ENCODE data around the gene CDH9.

Gene CDH9

DNA sequence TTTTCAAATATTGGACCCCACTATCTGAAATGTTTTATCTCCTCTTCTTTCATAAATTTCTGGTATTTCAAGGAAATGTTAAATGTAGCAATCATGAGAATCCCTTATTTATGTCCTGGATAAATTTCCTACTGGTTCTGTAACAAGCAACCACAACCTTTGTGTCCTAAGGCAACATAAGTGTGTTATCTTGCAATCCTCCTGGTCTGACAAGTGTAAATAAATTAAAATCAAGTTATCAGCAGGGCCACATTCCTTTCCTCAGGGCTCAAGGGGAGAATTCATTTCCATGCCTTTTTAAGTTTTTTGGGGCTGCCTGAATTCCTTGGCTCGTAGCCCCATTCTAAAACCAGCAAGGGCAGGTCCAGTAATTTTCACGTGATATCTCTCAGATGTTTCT is 83.2 kb downstream of the CDH9 start:
- no peaks in the 10 kb centered on the region for H3K4me1 ChIP-seq
- no peak overlapping the region for H3K4me3 ChIP-seq
- no peak overlapping the region for H3K27ac ChIP-seq
- intact Hi-C loops (cut with DNase I; ENCODE audit: low total_unique reads), result no loop called here
- no peaks in the 10 kb centered on the region for H3K9me3 ChIP-seq
- H3K27me3 ChIP-seq, result no peaks in the 10 kb centered on the region
- TF ChIP-seq, protein P1, sequence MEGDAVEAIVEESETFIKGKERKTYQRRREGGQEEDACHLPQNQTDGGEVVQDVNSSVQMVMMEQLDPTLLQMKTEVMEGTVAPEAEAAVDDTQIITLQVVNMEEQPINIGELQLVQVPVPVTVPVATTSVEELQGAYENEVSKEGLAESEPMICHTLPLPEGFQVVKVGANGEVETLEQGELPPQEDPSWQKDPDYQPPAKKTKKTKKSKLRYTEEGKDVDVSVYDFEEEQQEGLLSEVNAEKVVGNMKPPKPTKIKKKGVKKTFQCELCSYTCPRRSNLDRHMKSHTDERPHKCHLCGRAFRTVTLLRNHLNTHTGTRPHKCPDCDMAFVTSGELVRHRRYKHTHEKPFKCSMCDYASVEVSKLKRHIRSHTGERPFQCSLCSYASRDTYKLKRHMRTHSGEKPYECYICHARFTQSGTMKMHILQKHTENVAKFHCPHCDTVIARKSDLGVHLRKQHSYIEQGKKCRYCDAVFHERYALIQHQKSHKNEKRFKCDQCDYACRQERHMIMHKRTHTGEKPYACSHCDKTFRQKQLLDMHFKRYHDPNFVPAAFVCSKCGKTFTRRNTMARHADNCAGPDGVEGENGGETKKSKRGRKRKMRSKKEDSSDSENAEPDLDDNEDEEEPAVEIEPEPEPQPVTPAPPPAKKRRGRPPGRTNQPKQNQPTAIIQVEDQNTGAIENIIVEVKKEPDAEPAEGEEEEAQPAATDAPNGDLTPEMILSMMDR (IDR thresholded peaks at IDR 0.05), result no peak
- DNase-seq, result no peak
- no peaks in the 10 kb centered on the region for H3K36me3 ChIP-seq

DNA sequence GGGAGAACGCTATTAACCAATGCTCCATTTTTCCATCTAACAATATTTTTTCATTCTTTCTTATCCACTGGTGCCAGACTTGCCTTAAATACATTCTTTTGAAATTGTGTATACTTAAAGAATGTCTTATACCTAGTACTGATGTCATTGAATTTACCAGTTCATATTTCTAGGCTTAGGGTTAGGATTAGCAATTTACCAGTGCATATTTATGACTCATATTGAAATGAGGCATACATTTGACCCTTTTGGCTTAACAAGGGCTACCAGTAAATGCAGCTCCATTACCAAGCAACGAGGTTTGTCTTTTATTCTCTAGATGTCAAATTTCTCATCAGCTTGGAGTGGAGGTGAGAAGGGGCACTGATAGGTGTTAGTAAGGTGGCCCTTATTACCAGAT is 89.5 kb downstream of the CDH9 start:
- Histone ChIP-seq H3K27ac (no peak overlapping the region), H3K27me3 (no peaks in the 10 kb centered on the region), H3K4me1 (no peaks in the 10 kb centered on the region), H3K9me3 (no peaks in the 10 kb centered on the region), H3K4me3 (no peak overlapping the region), H3K36me3 (no peaks in the 10 kb centered on the region)
- no peak for DNase-seq
- intact Hi-C loops (cut with DNase I; ENCODE audit: low total_unique reads), result no loop called here
- TF ChIP-seq, protein P1 (IDR thresholded peaks at IDR 0.05), result no peak

DNA sequence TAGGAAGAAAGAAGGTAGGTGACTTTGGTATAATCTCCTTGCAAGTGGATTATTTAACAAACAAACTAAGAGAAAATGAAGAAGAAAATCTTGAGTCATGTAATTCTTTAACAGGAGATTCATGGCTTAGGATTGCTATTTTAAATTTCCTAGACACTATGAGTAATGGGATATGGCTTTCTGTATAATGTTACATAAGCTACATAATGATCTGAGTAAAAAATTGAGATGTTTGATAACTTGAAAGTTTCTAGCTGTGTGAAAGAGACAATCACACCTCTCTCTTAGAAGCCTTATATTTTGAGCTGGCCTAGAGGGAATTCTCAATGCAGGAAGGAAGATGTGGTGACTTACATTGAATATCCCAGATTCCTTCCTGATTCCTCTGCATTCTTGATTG is 92.5 kb downstream of the CDH9 start:
- DNase-seq, result no peak
- H3K36me3 ChIP-seq, result no peaks in the 10 kb centered on the region
- H3K27ac ChIP-seq, result no peak overlapping the region
- no peak overlapping the region for H3K4me3 ChIP-seq
- TF ChIP-seq, protein P1 (IDR thresholded peaks at IDR 0.05), result no peak
- no peaks in the 10 kb centered on the region for H3K4me1 ChIP-seq
- no peaks in the 10 kb centered on the region for H3K9me3 ChIP-seq
- intact Hi-C loops (cut with DNase I; ENCODE audit: low total_unique reads), result no loop called here
- no peaks in the 10 kb centered on the region for H3K27me3 ChIP-seq

DNA sequence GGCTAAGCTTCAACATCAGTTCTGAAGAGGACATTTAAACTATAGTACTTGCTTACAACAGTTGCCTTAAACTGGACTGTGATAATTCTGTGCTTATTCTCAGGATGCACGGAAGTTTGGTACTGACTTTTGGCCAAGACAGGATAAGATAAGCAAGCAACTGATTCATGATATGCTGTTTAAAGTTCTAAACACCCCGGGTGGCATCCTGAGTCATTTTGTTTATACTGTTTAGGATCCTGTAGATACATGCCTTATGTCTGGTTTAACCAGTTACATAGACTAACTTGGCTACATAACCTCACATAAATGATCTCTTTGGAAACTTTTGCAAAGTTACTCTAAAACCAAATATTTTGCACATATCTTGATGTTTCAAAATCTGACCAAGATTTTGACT is 95.9 kb downstream of the CDH9 start:
- intact Hi-C loops (cut with DNase I; ENCODE audit: low total_unique reads), result no loop called here
- no peak for DNase-seq
- TF ChIP-seq, protein P1 (IDR thresholded peaks at IDR 0.05), result no peak
- Histone ChIP-seq H3K9me3 (no peaks in the 10 kb centered on the region), H3K27ac (no peak overlapping the region), H3K27me3 (no peaks in the 10 kb centered on the region), H3K4me3 (no peak overlapping the region), H3K36me3 (no peaks in the 10 kb centered on the region), H3K4me1 (no peaks in the 10 kb centered on the region)

DNA sequence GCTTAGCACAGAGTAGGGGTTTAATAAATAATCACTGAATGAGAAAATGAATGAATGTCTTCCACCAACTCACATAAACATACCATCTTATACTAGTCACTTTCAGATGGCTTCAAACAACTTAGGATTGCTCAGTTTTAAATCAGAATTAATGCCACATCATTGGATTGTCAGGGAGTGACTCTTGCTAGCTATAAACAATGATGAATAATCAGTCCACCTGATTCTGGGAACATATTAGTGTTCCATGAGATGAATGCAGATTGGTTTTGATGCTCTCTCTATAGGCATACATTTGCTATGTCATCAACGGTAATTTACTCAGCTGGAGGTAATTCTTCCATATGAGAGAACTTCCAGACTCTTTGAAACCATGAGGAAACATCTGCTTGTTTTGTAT is 97.4 kb downstream of the CDH9 start:
- no peak overlapping the region for H3K27ac ChIP-seq
- no peak for DNase-seq
- H3K4me1 ChIP-seq, result no peaks in the 10 kb centered on the region
- no peaks in the 10 kb centered on the region for H3K36me3 ChIP-seq
- H3K4me3 ChIP-seq, result no peak overlapping the region
- TF ChIP-seq, protein P1 (IDR thresholded peaks at IDR 0.05), result no peak
- intact Hi-C loops (cut with DNase I; ENCODE audit: low total_unique reads), result no loop called here
- H3K9me3 ChIP-seq, result no peaks in the 10 kb centered on the region
- no peaks in the 10 kb centered on the region for H3K27me3 ChIP-seq

DNA sequence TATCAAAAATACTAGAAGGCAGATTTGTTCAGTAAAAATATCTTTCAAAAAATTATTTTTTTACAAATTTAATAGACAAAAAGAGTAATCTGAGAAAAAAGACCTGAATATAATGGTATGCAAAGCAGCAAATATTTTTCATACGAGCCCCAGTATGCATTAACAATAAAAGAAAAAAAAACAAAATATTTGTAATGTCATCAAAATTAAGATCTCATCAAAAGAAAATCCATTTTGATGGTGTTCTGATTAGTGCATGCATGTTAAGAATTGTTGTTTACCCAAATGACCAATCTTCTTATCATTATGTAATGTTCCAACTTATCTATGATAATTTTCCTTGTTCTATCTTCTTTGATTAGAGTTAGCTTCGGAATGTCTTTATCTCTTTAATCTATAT is 106.1 kb downstream of the CDH9 start:
- DNase-seq, result no peak
- TF ChIP-seq, protein P1 (IDR thresholded peaks at IDR 0.05), result no peak
- intact Hi-C loops (cut with DNase I; ENCODE audit: low total_unique reads), result no loop called here
- H3K4me1 ChIP-seq, result no peaks in the 10 kb centered on the region
- no peak overlapping the region for H3K27ac ChIP-seq
- no peaks in the 10 kb centered on the region for H3K9me3 ChIP-seq
- no peaks in the 10 kb centered on the region for H3K27me3 ChIP-seq
- no peak overlapping the region for H3K4me3 ChIP-seq
- H3K36me3 ChIP-seq, result no peaks in the 10 kb centered on the region

Data from tibial artery (tissue), 4 donors.